Measurements from ENCODE around the gene SPTBN1. TPM values are rescaled to one million over a fixed set of nuclear protein-coding genes. Genes with fewer than 3 reads are reported as not detected.

Gene SPTBN1
- total and polyA plus RNA-seq, 2 of the 4 experiments (the other 2 are of a cell fraction): 49.1 to 241 TPM

DNA sequence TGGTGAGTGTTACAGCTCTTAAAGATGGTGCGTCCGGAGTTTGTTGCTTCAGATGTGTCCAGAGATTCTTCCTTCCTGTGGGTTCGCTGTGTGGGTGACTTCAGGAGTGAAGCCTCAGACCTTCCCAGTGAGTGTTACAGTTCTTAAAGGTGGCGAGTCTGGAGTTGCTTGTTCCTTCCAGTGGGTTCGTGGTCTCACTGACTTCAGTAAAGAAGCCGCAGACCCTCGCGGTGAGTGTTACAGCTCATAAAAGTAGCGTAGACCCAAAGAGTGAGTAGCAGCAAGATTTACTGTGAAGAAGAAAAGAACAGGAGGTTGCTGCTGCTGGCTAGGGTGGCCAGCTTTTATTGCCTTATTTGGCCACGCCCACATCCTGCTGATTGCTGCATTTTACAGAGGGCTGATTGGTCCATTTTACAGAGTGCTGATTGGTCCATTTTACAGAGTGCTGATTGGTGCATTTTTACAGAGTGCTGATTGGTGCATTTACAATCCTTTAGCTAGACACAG, 34.0 kb upstream of the SPTBN1 start:
- no peak overlapping the region for H2BK5ac ChIP-seq (ENCODE audit: low read depth, low read length, poor library complexity, severe bottlenecking)
- DNase-seq (no peak), ATAC-seq (ENCODE audit: low read depth) (no peak)
- H3K9me3 ChIP-seq (ENCODE audit: control insufficient read depth, insufficient read depth, low read length): no peaks in the 10 kb centered on the region
- H2AK5ac ChIP-seq (ENCODE audit: low read depth, low read length): no peak overlapping the region
- no peak overlapping the region for H4K5ac ChIP-seq (ENCODE audit: low read depth, low read length)
- no peak overlapping the region for H3K4me2 ChIP-seq (ENCODE audit: low read depth, low read length)
- 88% methylated on average over 8 of the region's 10 CpGs; no CpG with 5 or more reads in 1 of the 2 experiments for WGBS, 2 experiments (ENCODE audit: extremely low coverage in 2 of 2, insufficient read length in 1 of 2)
- H3K9ac ChIP-seq (ENCODE audit: low read depth, low read length): no peak overlapping the region
- intact Hi-C loops (cut with micrococcal nuclease): no loop called here
- H3K4ac ChIP-seq (ENCODE audit: low read depth, low read length): no peak overlapping the region
- H2BK120ac ChIP-seq (ENCODE audit: low read depth, low read length): no peak overlapping the region
- CTCF ChIA-PET: no interaction called here
- in situ Hi-C loops (cut with MboI; ENCODE audit: low sequenced_read_pairs): no loop called here
- no peaks in the 10 kb centered on the region for H3K9me1 ChIP-seq (ENCODE audit: insufficient read depth, low read length)
- H4K91ac ChIP-seq (ENCODE audit: insufficient read depth, low read depth, low read length): no peak overlapping the region
- H3K27ac ChIP-seq (ENCODE audit: insufficient read depth, low read length): no peak overlapping the region
- H3K56ac ChIP-seq (ENCODE audit: extremely low read depth, insufficient read depth, low read length): no peak overlapping the region
- H3K27me3 ChIP-seq (ENCODE audit: control insufficient read depth, insufficient read depth, low read length): peaks cover 9% of the 10 kb centered on the region
- H3K14ac ChIP-seq (replicated peaks; ENCODE audit: low read depth, low read length): no peak overlapping the region
- H3K4me3 ChIP-seq (ENCODE audit: insufficient read depth, low read depth, low read length): no peak overlapping the region
- TF ChIP-seq MAFK (IDR thresholded peaks at IDR 0.05; ENCODE audit: low read depth, low read length) (0 out of 2 replicates have a peak, but pooled peaks have one; percentile 2), BHLHE40 (IDR thresholded peaks at IDR 0.05; ENCODE audit: low read depth, low read length) (no peak)
- H4K20me1 ChIP-seq (ENCODE audit: insufficient read depth, low read length): no peaks in the 10 kb centered on the region
- H4K8ac ChIP-seq (ENCODE audit: low read depth in 2 of 2, low read length in 2 of 2): no peak overlapping the region
- no peak overlapping the region for H3K18ac ChIP-seq (ENCODE audit: low read depth, low read length)
- H3K4me1 ChIP-seq (ENCODE audit: control insufficient read depth, insufficient read depth, low read length): no peaks in the 10 kb centered on the region
- H3K36me3 ChIP-seq (ENCODE audit: control insufficient read depth, insufficient read depth, low read length): no peaks in the 10 kb centered on the region
- H2BK20ac ChIP-seq (ENCODE audit: low read depth, low read length): no peak overlapping the region
- POLR2A ChIA-PET (ENCODE audit: unreplicated experiment): no interaction called here
- no peak overlapping the region for H2AK9ac ChIP-seq (replicated peaks; ENCODE audit: low read depth, low read length, poor library complexity)
- H3K79me1 ChIP-seq (ENCODE audit: low read depth in 1 of 2, low read length in 2 of 2): no peaks in the 10 kb centered on the region
- no peak overlapping the region for H2BK15ac ChIP-seq (ENCODE audit: low read depth, low read length)
- H2AFZ ChIP-seq (replicated peaks; ENCODE audit: low read length, poor library complexity): no peak overlapping the region
- dilution Hi-C loops (cut with HindIII; ENCODE audit: low sequenced_read_pairs, unreplicated experiment): no loop called here
- BruUV-seq (replicated peaks): no TSS peak
- H3K23ac ChIP-seq (ENCODE audit: low read depth, low read length): no peak overlapping the region

Data from IMR-90 (cell line).